Retinal pigment epithelial cell (primary cell): ENCODE measurements around the gene CCR5.

Experiments used
- DNase-seq: peaks from one replicate; pipeline ENCODE4 v3.0.0-alpha.2; 2010; ENCODE audit warnings: low read depth
- H3K4me3 ChIP-seq: 2 replicates; pipeline ENCODE4 v1.5.1; 2011; ENCODE audit warnings: mild to moderate bottlenecking, low read length, control low read depth, moderate library complexity
- CTCF ChIP-seq: conservative IDR thresholded peaks from 2 replicates; pipeline ENCODE4 v1.5.1; 2011; ENCODE audit warnings: low read depth, low read length, control low read depth, inconsistent platforms

CCR5 gene

GRCh38 chr3:46405301-46406019 is 34.7 kb downstream of the CCR5 start:
- no peak for DNase-seq
- TF ChIP-seq CTCF = no peak
- H3K4me3 ChIP-seq = no peak overlapping the region

- no peak for TF ChIP-seq CTCF
- no peak for DNase-seq
- no peak overlapping the region for H3K4me3 ChIP-seq
Measured at GRCh38 chr3:46406443-46406787, 35.7 kb downstream of the CCR5 start.

GRCh38 chr3:46406788-46407611 is 36.3 kb downstream of the CCR5 start, which contains the start of the genes CCR5AS and CCRL2:
Gene CCR5AS (minus strand): TSS chr3:46407066.
Gene CCRL2 (plus strand): TSS chr3:46407259. CDS start chr3:46408080, 821 bp downstream.
- DNase-seq = no peak
- H3K4me3 ChIP-seq = no peak within 1 kb of the TSS
- TF ChIP-seq CTCF = no peak

- TF ChIP-seq CTCF = no peak
- DNase-seq = no peak
- H3K4me3 ChIP-seq = no peak overlapping the region
Measured at GRCh38 chr3:46407970-46408369, 37.2 kb downstream of the CCR5 start.

- no peak for DNase-seq
- no peak overlapping the region for H3K4me3 ChIP-seq
- no peak for TF ChIP-seq CTCF
Measured at GRCh38 chr3:46408853-46409252, 38.1 kb downstream of the CCR5 start.

- no peak for TF ChIP-seq CTCF
- H3K4me3 ChIP-seq = no peak overlapping the region
- DNase-seq = no peak
Measured at GRCh38 chr3:46409739-46410489, 39.2 kb downstream of the CCR5 start.
